NCI-H526 (cell line): ENCODE results near the gene ZNF200.
A peak's percentile ranks its signal among the peaks of the same experiment; 100 is the strongest.
"Not testable (repeated sequence)": the region's sequence is repeated elsewhere in the genome, so short reads cannot be mapped to it uniquely, and the experiment has no call there.

Source experiments
- DNase-seq, 2 experiments: peaks; one replicate each; lab custom pipeline; 2025; lab: John Stamatoyannopoulos, UW

Gene ZNF200, protein sequence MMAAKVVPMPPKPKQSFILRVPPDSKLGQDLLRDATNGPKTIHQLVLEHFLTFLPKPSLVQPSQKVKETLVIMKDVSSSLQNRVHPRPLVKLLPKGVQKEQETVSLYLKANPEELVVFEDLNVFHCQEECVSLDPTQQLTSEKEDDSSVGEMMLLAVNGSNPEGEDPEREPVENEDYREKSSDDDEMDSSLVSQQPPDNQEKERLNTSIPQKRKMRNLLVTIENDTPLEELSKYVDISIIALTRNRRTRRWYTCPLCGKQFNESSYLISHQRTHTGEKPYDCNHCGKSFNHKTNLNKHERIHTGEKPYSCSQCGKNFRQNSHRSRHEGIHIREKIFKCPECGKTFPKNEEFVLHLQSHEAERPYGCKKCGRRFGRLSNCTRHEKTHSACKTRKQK

DNA sequence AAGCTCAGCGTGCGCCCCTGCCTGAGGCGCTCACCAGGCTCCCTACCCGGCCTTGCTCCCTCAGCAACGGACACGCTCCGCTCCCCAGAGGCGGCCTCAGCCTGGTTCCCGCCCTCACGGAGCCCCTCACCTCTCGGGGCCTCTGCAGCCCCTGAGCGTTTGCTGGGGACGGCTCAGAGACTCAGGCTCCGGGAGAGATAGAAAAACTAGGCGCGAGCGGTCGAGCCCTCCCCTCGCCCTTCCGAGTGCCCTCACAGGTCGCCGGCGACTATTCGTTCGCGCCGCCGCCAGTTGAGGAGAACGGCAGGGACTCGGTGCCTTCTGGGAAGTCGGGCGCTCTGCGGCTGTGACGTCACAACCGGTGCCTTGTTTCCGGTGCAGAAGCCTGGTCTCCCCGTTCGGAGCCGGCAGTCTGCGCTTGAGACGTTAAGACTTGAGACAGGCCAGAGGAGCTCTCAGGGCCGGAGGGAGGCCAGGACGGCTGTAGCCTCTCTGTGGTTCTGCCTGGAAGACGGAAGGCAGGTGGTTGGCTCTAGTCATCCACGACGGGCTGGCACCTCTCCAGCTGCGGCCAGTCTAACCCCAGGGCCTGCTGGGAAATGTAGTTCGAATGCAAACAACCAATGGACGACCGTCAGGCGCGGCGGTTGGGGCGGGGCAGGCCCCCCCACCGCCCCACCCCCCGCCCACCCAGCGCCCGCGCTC, at the start of gene ZNF200:
Gene ZNF200, minus strand, starts transcription at position 302 of the 705 bp plus-strand sequence. CDS start 1,403 bp downstream, outside the sequence.
- peak; percentile 85 to 93 for DNase-seq

DNA sequence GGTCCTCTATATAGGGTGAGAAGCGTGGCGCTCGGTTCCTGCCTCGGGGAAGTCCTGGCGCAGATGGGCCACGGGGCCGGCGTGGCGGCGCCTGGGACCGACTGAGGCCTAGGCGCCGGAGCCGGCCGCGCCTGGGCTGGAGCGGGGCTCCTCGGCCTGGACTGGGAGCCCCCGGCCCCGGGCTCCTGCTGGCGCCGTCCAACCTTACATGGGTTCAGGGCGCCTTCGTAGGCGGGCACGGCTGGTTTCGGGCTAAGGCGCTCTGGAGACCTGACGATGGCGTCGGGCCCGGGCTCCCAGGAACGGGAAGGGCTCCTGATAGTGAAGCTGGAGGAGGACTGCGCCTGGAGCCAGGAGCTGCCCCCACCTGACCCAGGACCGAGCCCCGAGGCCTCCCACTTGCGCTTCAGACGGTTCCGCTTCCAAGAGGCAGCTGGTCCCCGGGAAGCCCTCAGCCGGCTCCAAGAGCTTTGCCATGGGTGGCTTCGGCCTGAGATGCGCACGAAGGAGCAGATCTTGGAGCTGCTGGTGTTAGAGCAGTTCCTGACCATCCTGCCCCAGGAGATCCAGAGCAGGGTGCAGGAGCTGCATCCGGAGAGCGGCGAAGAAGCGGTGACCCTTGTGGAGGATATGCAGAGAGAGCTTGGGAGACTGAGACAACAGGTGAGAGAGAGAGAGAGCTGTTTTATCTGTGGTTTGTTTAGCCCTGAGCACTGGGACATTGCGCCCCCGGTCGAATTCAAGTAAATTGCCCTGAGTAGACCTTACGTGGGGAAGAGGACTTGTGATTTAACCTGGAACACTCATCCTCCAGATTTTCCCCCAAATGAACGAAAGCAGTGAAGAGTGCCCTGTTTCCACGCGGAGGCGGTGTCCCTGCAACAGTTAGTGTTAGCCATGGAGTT, 48.8 kb upstream of the ZNF200 start:
- DNase-seq, result no peak

DNA sequence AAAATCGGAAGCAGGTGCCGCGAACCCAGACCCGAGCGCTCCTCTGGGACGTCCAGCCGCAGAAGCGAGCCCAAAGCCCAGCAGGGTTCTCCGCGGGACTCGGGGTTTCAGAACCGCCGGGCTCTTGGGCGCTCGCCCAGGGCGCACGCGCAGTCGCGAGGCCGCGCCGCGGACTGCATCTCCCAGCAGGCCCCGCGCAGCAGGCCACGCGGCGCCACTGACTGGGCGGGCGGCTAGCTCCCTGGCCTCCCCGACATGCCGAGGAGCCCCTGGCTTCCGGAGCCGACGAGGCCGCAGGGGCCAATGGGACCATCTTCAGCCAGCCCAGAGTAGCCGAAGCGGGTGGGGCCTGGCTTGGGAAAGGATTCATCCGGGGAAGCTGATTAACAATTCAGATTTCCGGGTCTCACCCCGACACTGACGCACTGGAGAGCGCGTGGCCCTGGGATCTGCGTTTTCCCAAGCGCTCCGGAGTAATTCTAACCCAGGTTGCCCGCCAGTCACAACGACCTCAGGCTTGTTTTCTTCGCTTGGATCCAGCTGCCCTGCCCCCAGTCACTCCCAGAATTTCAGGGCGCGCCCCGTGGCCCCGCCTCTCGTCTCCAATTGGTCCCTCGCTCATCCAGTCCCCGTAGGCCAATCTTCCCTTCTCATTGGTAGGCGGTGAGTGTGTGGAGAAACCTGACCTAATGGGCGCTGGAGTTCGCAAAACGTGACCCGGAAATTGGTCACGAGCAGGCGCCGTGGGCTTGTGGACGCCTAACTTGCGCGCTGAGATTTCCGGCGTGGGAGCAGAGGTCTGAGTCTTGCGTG, 48.0 kb upstream of the ZNF200 start, which contains the start of gene ZNF263:
Gene ZNF263, plus strand, starts transcription at position 762 of the 813 bp plus-strand sequence. CDS start 328 bp downstream, outside the sequence.
- peak; percentile 91 to 95 for DNase-seq

GRCh38 chr16:3282103-3282729, 47.3 kb upstream of the ZNF200 start:
- DNase-seq, result peak; percentile 68 to 84

GRCh38 chr16:3281222-3281820, 46.4 kb upstream of the ZNF200 start:
- DNase-seq, result no peak

DNA sequence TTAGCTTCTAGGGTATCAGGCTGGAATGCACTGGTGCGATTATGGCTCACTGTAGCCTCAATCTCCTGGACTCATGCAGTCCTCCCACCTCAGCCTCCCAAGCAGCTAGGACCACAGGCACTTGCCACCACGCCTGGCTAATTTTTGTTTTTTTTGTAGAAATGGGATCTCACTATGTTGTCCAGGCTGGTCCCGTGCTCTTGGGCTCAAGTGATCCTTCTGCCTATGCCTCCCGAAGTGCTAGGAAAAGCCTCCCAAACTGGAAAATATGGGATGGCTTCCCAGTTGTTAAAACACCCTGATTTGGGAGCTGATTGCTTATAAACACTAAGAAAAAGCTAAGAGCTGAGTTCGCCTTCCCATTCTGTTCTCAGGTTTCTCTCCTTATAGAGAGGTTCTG, 41.7 kb upstream of the ZNF200 start:
- no peak for DNase-seq

DNA sequence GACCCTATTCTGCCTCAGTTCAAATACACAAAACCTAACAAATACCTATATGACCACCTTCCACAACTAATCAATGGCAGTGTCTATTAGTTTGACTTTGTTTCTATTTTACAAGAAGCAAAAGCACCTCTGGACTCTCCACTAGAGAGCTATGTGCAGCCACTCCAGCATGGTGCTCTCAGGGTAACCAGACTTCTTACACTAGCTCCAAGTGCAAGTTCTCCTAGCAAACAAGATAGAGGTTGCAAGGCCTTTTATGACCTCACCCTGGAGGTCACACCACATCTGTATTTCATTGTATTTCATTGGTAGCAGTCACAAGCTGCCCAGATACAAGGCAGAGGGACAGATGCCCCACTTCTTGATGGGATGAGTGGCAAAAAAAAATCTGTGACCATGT, 40.0 kb upstream of the ZNF200 start:
- no peak for DNase-seq

DNA sequence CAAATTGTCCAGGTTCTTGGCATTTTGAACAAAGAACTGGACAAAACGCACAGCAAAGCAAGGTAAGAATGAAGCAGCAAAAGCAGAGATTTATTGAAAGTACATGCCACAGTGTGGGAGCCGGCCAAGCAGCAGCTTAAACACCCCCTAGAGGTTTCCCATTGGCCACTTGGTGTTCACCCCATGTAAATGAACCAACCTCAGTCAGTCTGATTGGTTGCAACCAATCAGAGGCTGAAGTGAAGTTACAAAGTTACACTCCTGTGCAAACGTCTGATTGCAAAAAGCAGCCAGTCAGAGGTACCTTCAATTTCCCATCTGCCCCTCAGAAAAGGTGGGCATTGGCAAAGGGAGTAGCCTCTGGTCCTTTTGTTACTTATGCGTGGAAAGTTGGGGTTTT, 39.5 kb upstream of the ZNF200 start:
- no peak for DNase-seq

- DNase-seq, result not testable (repeated sequence)
These were observed 36.3 kb upstream of the ZNF200 start for GRCh38 chr16:3271281-3271680.

DNA sequence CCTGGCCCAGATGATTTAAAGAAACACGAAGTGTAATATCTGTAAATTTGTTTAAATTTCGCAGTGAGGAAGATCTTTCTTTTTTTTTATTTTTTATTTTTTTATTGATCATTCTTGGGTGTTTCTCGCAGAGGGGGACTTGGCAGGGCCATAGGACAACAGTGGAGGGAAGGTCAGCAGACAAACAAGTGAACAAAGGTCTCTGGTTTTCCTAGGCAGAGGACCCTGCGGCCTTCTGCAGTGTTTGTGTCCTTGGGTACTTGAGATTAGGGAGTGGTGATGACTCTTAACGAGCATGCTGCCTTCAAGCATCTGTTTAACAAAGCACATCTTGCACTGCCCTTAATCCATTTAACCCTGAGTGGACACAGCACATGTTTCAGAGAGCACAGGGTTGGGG, 35.8 kb upstream of the ZNF200 start:
- DNase-seq, result not testable (repeated sequence)

DNA sequence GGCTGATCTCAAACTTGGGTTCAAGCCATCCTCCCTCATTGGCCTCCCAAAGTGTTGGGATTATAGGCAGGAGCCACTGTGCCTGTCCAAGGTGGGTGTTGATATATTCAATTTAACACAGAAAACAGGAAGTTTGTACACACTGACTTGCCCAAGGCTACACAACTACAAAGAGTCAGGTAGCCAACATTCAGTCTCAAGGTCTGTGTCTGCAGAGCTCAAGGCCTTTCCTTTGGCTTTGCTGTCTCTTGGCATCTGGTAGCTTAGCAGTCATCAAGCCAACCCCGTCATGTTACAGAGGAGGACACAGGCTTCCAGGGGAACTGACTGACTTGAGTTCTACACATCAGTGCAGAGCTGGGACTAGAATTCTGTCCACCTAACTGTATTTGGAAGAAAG, 33.3 kb upstream of the ZNF200 start:
- no peak for DNase-seq

DNA sequence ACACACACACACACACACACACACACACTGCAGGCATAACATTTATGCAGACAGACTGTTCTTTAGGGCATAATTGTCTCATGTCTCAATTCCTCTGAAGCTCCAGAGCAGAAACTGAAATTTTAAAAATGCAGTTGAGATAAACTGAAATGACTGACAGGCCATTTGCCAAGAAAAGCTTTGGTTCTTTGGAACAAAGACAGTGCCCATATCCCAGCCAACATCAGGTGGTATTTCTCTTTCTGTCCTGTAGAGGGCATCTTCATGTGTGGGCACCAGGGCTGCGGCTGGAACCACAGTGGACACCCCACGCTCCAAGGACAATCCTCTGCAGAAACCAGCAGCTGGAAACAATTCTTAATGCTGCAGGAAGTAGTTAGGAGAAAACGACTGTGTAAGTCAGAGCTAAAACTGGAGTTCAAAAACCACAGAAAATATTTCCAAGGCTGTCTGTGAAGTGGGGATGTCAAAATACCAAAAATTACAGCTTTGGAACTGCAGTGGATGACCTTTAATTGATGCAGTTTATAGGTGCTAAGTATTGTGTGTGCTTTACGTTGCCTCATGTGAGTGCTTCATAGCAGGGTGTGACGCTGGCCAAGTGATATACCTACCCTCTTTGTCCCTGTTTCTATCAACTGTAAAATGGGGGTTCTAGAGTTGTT, 32.0 kb upstream of the ZNF200 start:
- DNase-seq, result peak; percentile 34 to 62

DNA sequence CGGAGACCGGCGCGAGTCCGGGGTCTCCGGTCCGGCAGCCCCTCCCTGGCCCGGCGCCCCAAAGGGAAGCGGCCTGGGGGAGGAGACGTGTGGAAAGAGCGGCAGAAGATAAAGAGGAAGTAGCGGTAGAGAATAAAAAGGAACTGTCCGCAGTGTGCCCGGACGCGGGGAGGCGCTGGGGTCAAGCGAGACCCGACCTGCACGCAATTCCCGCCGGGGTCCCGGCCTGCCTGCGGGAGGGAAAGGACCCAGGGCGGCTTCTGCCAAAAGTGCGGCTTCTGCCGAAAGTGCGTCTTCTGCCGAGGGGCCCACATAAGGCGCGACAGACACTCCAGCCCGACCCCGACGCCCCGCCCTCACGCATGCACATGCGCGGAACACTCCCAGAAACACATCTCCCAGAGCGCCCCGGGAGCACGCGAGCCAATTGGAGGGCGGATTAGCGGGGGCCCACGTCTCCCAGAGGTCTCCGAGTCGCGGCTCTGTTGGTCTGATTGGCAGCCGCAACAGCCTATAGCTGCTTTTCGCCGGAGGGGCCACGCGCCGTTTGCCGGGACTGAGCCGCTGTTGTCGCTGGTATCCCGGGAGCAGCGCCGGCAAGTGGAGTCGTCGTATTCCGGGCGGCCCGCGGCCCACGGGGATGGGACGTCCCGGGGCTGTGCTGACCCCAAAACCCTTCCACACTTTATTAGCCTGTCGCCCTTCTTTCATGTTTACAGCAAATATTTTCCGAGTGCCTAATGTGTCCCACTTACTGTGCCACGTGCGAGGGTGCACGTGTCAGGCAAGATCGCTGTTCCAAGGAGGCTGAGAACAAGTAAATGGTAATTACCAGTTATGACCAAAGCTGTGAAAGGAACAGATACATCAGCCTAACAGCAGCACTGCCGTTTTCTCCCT, 29.4 kb upstream of the ZNF200 start:
- peak; percentile 94 to 97 for DNase-seq

- no peak for DNase-seq
These were observed 27.6 kb upstream of the ZNF200 start for GRCh38 chr16:3262517-3262916.

DNA sequence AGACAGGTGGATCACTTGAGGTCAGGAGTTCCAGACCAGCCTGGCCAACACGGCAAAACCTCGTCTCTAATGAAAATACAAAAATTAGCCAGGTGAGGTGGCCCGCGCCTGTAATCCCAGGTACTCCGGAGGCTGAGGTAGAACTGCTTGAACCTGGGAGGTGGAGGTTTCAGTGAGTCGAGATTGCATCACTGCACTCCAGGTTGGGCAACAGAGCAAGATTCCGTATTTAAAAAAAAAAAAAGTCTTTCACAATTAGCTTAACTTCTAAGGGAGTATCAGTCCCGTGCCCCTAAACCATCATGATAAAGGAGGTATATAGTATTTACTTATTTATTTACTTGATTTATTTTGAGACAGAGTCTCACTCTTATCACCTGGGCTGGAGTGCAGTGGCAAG, 24.9 kb upstream of the ZNF200 start:
- DNase-seq, result no peak

DNA sequence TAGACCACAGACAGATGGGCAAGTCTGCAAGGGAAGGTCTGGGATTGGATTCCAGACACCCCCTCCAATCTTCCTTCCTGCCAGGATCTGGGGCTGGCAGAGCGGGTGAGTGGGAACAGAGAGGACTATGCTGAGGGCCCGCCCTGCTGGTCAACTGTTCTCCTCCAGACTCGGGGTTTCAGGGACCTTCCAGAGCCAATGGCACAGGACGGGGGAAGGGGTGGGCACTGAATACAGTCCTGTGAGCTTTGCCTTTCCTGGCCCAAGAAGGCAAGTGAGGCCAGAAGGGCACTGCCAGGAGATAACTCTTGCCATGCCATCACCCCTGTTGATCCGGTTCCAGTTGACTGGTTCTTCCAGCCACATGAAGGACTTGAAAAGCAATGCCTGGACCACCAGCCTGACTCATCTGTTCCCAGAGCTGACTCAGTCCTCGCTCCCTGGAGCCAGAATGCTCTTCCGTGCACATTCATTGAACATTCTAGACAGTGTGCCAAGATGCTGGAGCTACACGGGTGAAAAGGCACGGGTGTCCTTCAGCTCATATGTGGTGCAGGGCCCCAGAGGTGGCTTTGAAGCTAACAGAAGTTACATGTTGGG, 22.0 kb upstream of the ZNF200 start:
- DNase-seq, result no peak

GRCh38 chr16:3256146-3256865, 21.3 kb upstream of the ZNF200 start, which contains the start of gene MEFV:
Gene MEFV, minus strand, starts transcription at chr16:3256633. Its CDS starts 46 bp downstream, at chr16:3256587.
- DNase-seq, result no peak

- no peak for DNase-seq
These were observed 19.4 kb upstream of the ZNF200 start for GRCh38 chr16:3254309-3254708.
